GM18909 (cell line): ENCODE results near the gene PDE4D.
"Not testable (repeated sequence)": the region's sequence is repeated elsewhere in the genome, so short reads cannot be mapped to it uniquely, and the experiment has no call there.

Source experiments
- ATAC-seq: cut with Tn5 transposase; IDR thresholded peaks from one replicate; pipeline ENCODE4 v1.9.1; 2021; ENCODE audit warnings: mild to moderate bottlenecking; ENCODE audit not compliant: unreplicated experiment, poor library complexity

Gene PDE4D

DNA sequence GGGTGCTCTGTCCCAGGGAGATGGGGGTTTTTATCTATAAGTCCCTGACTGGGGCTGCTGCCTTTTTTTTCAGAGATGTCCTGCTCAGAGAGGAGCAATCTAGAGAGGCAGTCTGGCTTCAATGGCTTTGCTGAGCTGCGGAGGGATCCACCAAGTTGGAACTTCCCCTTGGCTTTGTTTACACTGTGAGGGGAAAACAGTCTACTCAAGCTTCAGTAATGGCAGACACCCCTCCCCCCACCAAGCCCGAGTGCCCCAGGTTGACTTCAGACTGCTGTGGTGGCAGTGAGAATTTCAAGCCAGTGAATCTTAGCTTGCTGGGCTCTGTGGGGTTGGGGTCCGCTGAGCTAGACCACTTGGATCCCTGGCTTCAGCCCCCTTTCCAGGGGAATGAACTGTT, 934.8 kb downstream of the PDE4D start:
- ATAC-seq: no peak

DNA sequence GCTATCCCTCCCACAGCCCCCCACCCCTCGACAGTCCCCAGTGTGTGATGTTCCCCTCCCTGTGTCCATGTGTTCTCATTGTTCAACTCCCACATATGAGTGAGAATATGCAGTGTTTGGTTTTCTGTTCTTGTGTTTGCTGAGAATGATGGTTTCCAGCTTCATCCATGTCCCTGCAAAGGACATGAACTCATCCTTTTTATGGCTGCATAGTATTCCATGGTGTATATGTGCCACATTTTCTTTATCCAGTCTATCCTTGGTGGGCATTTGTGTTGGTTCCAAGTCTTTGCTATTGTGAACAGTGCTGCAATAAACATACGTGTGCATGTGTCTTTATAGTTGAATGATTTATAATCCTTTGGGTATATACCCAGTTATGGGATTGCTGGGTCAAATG, 940.3 kb downstream of the PDE4D start:
- not testable (repeated sequence) for ATAC-seq

DNA sequence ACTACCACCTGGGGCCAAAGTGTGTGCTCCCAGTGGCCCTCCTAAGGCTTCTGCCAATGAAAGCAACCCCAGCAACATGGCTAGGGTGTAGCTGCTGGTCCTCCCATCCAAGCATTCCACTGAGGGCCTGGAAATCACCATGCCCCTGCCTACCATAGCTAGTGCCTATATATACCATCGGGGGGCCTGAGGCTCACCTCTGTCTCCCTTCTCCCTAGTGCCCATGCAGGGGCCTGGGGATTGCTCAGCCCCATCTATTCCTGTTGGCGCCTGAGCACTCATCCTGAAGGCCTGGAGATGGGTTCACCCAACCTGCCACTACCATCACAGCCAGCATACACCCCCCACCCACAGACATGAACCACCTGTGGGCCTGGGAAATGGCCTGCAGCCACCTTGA, 943.3 kb downstream of the PDE4D start:
- no peak for ATAC-seq

DNA sequence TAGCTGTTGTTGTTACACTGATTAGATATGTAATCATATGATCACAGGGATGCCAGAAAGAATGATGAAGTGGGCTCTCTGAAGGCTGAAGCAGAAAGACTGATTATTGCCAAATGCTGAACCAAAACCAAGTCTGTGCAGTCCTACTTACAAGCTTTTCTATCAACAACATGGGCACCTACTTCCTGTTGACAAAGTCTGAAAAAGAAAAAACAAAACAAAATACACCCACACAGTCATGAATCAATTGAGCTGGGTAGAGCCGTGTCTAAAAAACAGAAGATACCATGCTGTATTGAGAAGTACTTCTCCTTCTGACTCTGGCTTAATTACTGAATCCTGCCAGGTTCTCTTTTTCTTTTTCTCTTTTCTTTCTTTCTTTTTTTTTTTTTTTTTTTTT, 947.3 kb downstream of the PDE4D start:
- no peak for ATAC-seq

DNA sequence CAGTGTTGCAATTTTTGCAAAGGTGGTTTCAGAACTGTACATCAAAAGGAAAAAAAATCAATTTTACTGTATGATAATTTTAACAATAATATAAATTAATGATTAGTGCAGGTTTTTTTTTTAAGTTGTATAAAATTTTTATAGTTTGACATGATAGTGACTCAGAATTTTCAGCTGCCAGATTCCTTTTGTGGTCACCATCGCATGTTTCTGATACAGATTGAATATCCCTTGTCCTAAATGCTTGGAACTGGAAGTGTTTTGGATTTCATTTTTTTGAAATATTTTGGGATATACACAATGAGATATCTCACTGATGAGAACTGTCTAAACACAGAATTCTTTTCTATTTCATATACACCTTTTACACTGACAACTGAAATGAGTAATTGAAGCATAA, 949.3 kb downstream of the PDE4D start:
- ATAC-seq: no peak

DNA sequence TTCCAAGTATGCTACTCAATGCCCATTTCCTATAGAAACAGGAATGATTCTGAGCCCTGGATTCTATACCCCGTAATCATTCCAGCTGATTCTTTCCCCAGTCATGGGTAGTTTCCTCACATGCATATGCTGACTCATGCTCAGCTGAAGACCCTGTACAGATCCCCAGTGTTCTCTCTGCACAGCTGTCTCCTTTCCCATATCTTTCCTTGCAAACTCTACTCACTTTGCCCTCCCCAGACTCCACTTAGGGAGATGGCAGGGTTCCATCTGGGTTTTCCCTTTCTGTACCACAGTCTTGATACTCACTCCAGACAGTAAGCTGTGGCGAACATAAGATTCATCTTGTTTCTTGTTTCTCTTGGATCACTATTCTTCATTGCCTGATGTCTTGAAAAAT, 953.1 kb downstream of the PDE4D start:
- ATAC-seq: no peak

DNA sequence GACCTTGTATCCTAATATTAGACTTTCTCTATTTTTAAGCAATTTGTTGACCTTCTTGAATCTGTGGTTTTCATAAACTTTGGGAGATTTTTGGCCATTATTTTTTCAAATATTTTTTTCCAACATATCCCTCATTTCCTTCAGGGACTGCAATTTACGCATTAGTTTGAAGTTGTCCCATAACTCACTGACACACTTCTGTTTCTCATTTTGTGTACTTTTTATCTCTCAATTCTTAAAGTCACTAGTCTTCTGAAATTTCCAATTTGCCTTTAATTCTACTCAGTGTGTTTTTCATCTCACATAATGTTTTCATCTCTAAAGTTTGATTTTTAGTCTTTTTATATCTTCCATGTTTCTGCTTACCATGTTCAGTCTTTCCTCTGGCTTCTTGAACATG, 953.9 kb downstream of the PDE4D start:
- ATAC-seq: no peak

DNA sequence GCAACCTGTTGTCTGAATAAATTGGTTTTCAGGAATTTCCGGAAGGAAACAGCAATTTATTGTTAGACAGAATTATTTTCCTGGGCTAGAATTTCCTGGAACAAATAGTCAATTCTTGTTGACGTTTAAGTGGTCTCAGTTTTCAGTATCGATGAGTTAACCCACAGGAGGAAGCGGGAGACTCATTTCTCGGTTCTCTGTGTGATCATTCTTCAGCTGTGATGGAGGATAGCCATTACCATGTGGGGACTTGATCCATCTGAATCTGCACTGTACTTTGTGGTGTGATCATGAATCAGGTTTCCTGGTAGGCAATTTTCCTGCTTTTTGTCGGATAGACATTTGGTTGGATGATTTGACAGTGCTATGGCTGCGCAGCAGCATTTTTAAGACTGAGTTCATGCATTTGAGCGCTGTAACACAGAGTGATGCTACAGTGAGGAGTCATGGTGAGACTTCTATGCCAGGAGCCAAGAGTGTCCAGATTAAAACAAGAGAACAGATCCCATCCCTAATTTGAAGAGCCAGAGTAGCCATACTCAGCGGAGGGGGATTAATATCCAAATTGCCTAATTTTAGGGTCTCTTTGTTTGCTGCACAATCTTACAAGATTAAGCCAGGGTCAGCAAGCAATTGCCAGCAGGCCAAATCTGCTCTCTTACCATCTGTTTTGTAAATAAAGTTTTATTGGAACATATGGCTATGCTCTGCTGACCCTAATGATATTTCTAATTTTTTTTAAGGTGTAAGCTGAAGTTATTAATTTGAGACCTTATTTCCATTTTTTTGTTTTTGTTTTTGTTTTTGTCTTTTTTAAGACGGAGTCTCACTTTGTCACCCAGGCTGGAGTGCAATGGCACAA, 954.7 kb downstream of the PDE4D start:
- no peak for ATAC-seq

DNA sequence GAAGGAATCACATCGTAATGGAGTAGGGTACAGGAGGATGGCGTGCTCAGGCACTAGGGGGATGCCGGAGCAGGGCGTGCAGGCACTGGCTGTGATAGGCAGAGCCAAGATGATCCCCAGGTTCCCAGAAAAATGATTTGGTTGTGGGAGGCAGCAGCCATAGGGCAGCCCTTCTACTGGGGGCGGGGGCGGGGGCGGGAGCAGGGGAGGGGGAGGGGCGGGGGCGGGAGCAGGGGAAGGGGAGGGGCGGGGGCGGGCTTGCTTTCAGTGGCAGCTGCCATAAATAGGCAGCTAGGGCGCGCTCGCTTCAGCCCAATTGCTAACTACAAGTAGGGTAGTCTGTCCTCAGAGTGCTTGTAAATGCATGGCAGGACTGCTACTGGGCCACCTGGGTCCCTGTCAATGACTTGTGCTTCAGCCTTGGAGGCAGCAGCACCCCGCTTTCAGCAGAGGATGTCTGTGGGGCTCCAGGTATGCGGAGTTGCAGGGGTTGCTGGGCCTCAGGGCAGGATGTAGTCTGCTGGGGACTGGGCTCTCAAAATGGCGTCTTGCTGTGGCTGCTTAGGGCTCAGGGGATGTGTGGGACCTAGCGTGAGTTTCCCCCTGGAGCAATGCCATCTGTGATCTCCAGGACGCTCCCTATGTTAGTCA, 956.4 kb downstream of the PDE4D start:
- ATAC-seq: no peak

DNA sequence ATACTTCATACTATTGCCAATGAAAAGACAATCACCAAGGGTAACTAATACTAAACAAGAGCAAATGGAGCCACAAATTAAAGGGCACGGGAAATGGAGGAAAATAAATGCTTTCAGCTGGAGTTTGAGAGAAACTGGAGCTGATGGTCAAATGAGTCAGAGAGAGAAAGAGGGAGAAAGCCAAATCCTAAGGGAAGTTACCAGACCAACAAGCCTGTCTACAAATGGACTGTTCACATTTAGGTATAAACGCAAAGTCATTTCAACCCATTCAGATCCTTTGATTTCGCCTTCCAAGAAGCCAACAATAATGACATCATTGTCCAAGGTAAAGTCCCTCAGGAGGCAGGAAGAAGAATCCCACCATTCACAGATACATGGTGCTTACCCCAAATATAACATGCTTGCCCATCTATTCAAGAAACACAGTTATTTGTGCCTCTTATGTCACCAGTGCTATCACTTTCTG, 958.9 kb downstream of the PDE4D start:
- ATAC-seq: no peak

DNA sequence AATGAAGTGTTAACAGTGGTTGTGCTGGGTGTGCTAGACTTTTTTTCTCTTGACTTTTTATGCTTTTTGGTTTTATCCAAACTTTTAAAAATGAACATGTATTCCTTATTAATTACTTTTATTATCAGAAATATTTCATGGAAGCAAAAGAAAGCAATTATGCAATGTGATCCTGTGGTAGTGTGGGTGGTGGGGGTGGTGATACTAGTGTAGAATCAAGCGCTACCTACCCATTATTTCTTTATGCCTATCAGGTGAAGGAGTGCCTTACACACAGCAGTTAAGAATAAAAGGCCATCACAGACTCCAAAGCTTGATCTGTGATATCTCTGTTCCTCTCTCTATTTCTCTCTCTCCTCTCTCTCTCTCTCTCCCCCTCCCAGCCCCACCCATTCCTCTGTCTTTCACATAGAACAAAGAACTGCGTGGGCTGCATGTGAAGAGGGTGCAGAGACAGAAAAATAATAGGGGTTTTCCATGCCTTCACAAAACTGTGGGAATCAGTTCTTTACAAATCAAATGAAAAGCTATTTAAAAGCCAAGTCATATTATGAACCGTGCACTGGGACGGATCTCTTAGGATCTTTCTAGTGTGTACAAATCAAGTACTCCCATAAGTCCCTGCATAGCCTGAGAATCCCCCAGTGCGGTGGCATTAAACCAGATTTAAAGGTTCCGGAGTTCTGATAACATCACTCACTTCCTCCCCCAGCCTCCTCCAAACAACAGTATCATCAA, 959.5 kb downstream of the PDE4D start:
- ATAC-seq: no peak

DNA sequence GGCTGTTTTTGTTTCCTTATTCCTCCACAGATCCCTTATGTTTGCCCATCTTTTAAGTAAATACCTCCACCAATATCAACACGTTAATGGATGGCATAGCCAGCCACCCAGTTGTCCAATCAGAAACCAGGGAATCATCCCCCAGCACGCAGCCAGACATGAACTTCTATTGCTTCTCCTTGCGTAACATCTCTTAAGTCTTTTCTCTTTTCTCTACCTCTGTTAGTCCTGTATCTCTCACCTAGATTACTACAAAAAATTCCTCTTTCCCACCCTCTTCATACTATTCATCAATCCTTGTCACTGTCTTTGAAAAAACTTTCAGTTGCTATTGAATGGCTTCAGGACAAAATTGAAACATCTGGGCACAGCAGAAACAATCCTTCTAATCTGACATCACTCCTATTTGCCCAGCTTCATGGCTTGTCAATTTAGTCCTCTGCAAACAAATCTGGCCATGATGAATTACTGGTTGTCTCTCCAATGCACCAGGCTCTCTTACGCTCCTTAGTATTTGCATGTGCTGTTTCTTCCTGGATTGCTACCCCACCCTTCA, 961.4 kb downstream of the PDE4D start:
- no peak for ATAC-seq

DNA sequence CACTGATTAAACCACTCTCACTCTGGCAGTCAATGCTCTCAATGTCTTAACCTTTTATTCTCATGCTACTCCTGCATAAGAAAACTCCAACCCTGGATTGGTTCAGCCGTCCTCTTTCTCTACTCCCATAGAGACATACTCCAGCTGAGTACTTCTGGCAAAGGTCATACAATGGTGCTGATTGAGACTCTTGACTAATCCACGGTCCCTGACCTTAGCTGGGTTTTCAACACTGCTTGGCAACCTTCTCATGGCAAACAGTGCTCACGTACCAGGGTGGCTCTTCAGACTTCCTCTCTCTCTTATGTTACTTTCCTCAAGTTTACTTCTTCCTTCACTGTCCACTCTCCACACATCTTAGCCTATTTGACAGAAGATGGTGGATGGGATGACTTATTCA, 963.0 kb downstream of the PDE4D start:
- no peak for ATAC-seq

DNA sequence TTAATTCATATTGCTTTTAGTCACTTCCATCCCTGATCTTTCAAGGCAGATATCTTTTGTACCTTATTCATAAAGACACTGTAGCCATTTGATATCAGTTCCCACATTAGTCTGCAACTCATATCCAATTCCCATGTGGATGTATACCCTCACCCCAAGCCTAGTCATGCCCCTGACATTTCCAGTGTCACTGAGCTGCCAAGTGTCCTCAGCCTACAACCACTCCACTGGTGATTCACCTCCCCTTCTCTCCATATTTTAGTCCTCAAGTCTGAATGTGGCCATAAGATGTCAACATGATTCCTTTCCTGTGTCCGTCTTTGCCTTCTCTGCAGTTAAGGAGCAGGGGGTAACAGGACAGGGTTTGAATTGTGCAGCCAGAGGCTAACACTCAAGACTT, 963.8 kb downstream of the PDE4D start:
- ATAC-seq: no peak

DNA sequence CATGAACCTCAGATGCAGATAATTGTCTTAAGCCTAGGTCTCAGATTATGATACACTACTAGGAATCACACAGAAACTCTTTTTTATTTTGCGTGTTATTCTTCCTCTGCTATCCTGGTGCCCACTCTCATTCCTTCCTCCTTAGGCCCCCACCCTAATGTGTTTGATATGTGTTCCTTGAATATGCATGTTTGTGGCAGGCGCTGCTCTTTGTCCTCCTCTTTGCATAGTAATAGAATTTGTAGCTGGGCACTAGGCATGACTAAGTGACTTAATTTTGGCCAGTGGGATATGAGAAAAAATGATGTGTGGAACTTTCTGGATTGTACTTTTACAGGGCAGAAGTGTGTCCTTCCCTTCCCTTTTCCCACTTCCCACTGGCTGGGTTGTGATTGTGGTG, 965.6 kb downstream of the PDE4D start:
- ATAC-seq: no peak

DNA sequence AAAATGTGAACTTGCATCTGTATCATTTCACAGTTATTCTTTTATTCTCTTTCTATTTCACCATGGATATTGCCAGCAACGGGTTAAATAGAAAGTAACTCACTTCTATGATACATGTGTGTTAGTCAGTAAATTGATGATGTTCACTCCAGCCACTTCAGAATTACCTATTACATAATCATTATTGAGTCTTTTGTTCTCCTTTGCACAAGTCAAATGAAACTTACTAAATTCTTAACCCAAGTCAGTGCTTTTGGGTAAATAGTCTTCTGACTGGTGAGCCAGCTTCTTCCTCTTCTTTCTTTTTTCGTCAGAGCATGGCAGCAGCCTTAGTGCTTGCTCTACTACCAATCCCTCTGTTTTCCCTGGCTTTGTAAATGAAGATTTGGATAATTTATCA, 966.3 kb downstream of the PDE4D start:
- no peak for ATAC-seq

DNA sequence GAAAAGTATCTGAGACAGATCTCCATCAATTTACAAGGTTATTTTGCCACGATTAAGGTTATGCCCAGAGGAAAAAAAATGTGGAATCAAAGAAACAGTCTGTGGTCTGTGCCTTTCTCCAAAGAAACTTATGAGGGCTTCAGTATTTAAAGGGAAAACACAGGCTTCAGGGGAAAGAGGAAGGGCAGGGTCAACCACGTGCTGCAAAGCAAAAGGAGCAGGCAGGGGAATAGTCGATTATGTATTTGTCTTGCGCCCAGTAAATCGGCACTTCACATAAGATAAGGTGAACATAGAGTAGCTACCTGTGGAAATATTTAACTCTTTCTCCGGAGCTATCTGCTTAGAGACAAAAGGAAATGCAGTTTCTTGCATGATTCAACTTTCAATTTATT, 967.0 kb downstream of the PDE4D start:
- ATAC-seq: no peak

DNA sequence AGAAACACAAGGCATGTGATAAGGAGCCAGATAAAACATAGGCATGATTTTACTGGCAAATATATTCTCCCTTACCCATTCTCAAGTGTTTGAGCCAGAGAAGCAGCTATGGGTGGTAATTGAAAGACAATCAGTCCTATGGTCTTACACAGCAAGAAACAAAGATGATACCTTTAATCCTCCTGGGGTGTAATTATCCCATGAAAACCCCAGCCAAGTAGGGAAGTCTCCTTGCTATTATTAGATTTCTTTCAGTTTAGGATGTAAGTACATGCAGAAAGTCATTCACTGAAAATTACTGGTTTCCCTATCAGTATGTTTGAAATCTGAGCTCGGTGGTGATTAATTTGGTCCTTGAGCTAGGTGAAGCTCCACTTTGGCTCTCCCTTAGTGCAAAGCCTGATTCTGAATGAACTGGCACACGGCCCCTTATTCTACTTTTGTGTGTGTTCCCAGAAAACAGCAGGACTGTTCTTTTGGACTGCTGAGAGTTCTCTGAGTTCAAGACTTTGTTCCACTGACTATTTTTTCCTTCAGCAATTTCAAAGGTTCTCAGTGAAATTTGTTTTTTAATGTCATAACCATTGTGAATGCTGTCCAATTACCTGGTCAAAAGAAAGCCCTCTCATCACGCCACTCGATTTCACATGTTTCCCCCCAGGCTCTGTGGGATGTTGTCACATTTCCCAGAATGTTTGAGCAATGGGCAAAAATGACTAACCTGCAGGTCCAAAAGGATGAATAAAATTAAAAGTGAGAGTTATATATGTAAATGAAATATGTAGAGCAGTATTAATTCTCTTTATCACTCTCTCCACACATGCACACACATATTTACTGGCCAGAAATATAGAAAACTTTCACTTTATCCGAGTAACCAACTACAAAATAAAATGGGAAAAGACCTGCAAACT, 967.6 kb downstream of the PDE4D start:
- no peak for ATAC-seq

DNA sequence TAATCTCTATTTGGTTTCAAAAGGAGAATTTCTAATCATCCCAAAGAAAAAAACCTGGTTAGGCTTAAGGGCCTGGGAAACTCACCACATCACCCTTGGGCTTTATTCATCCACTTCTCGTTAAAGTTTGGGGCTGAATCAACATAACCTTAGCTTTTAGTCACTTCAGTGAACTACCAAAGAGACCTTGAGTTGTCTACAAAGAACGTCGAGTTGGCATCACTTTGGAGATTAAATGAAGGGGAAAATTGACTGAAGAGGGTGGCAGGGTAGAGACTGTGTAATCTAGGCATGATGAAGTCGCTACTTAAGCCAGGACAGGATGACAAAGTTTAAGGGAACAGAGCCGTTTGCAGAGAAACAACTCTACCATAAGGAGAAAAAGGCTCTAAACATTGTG, 969.2 kb downstream of the PDE4D start:
- no peak for ATAC-seq

DNA sequence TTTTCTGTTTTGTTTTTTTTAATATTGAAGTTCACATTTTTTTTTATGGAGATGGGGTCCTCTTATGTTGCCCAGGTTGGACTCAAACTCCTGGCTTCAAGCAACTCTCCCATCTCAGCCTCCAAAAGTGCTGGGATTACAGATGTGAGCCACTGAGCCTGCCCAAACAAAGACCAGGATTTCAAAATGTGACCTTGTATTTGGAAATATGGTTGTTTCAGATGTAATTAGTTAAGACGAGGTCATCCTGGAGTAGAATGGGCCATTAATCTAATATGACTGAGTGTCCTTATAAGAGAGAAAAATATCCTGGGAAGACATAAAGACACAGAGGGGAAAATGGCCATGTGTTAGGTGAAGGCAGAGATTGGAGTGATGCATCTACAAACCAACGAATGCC, 970.2 kb downstream of the PDE4D start:
- no peak for ATAC-seq
